GM18951 (cell line): Measurements from ENCODE around the gene CAMKK1.

Experiments
- POLR2A ChIP-seq: IDR thresholded peaks from 4 replicates; pipeline ENCODE4 v1.6.1; 2011; ENCODE audit warnings: mild to moderate bottlenecking; ENCODE audit not compliant: insufficient read length, insufficient read depth; ENCODE audit errors: extremely low read depth
- in situ Hi-C: fragments of 300-500 bp; cut with MboI; formaldehyde crosslinking; loops from one replicate; pipeline ENCODE4 v1.12.0; 2022; ENCODE audit warnings: low sequenced_read_pairs, mixed read lengths, inconsistent platforms; ENCODE audit not compliant: unreplicated experiment

CAMKK1 gene

GRCh38 chr17:3888343-3889171 lies 4.3 kb downstream of the CAMKK1 start:
- TF ChIP-seq POLR2A = no peak
- in situ Hi-C loops = no loop called here

- in situ Hi-C loops = no loop called here
- TF ChIP-seq POLR2A = no peak
Observed at GRCh38 chr17:3887804-3888203, 5.0 kb downstream of the CAMKK1 start.

GRCh38 chr17:3887394-3887793 lies 5.5 kb downstream of the CAMKK1 start:
- TF ChIP-seq POLR2A = no peak
- in situ Hi-C loops = no loop called here

GRCh38 chr17:3886776-3887175 lies 6.1 kb downstream of the CAMKK1 start:
- no peak for TF ChIP-seq POLR2A
- in situ Hi-C loops = no loop called here

GRCh38 chr17:3885970-3886369 lies 6.9 kb downstream of the CAMKK1 start:
- in situ Hi-C loops = no loop called here
- no peak for TF ChIP-seq POLR2A

GRCh38 chr17:3885271-3885670 lies 7.6 kb downstream of the CAMKK1 start:
- no peak for TF ChIP-seq POLR2A
- in situ Hi-C loops = no loop called here

- TF ChIP-seq POLR2A = no peak
- in situ Hi-C loops = no loop called here
Observed at GRCh38 chr17:3884188-3884587, 8.7 kb downstream of the CAMKK1 start.

GRCh38 chr17:3882276-3882675 lies 10.6 kb downstream of the CAMKK1 start:
- no peak for TF ChIP-seq POLR2A
- in situ Hi-C loops = no loop called here

- no peak for TF ChIP-seq POLR2A
- in situ Hi-C loops = no loop called here
Observed at GRCh38 chr17:3880983-3881382, 11.9 kb downstream of the CAMKK1 start.

- no peak for TF ChIP-seq POLR2A
- in situ Hi-C loops = no loop called here
Observed at GRCh38 chr17:3879591-3880417, 13.0 kb downstream of the CAMKK1 start.

- in situ Hi-C loops = no loop called here
- TF ChIP-seq POLR2A = no peak
Observed at GRCh38 chr17:3879186-3879585, 13.7 kb downstream of the CAMKK1 start.

GRCh38 chr17:3877220-3877619 lies 15.6 kb downstream of the CAMKK1 start:
- in situ Hi-C loops = no loop called here
- no peak for TF ChIP-seq POLR2A

GRCh38 chr17:3875317-3875716 lies 17.5 kb downstream of the CAMKK1 start:
- in situ Hi-C loops = no loop called here
- TF ChIP-seq POLR2A = no peak

- TF ChIP-seq POLR2A = no peak
- in situ Hi-C loops = loop anchor here (25.0 kb wide), 1 partner anchor 138 kb away; no protein-coding TSS in a partner anchor
Observed at GRCh38 chr17:3873862-3874261, 19.0 kb downstream of the CAMKK1 start.

GRCh38 chr17:3870871-3871306 lies 22.0 kb downstream of the CAMKK1 start:
- no peak for TF ChIP-seq POLR2A

More at GRCh38 chr17:3870871-3871306, 22.0 kb downstream of the CAMKK1 start:
- in situ Hi-C loops = loop anchor here (25.0 kb wide), 1 partner anchor 141 kb away; no protein-coding TSS in a partner anchor
